Large intestine (tissue), 3 donors: Measurements from ENCODE around the gene ZCCHC7. TPM values are rescaled to one million over a fixed set of nuclear protein-coding genes. Genes with fewer than 3 reads are reported as not detected.

Experiments used
- DNase-seq, 2 donors: peaks; one replicate each; pipeline versions ENCODE4 v3.0.0 to v3.0.0-alpha.2; 2013
- H3K27ac ChIP-seq: one replicate; pipeline ENCODE4 v1.5.1; 2013; ENCODE audit warnings: low read length
- H3K27me3 ChIP-seq: 2 replicates; pipeline ENCODE4 v1.6.1; 2013; ENCODE audit warnings: low read length; ENCODE audit not compliant: control insufficient read depth, insufficient read depth
- H3K36me3 ChIP-seq: 2 replicates; pipeline ENCODE4 v1.6.1; 2013; ENCODE audit warnings: low read length; ENCODE audit not compliant: control insufficient read depth, insufficient read depth
- H3K4me1 ChIP-seq: one replicate; pipeline ENCODE4 v1.6.1; 2013; ENCODE audit warnings: low read length; ENCODE audit not compliant: control insufficient read depth, insufficient read depth
- H3K4me3 ChIP-seq: one replicate; pipeline ENCODE4 v1.5.1; 2013; ENCODE audit warnings: low read length
- H3K9me3 ChIP-seq: one replicate; pipeline ENCODE4 v1.6.1; 2013; ENCODE audit warnings: mild to moderate bottlenecking, low read depth, low read length, moderate library complexity; ENCODE audit not compliant: control insufficient read depth
- WGBS: methylation state at CpG from one replicate; pipeline ENCODE4 v1.1.5; 2013; ENCODE audit warnings: low lambda C conversion rate; ENCODE audit not compliant: insufficient coverage; 5-methylcytosine and 5-hydroxymethylcytosine counted together
- polyA plus RNA-seq: library from polyadenylated mRNA; unstranded; fragments of 120-200 nt; gene quantifications from one replicate; pipeline ENCODE4 v1.2.1, GENCODE V29; 2013

ZCCHC7 gene
- polyA plus RNA-seq, 1 donor: 15.0 TPM

- WGBS: no CpG with 5 or more reads among the region's 3 CpGs
- H3K4me1 ChIP-seq: no peaks in the 10 kb centered on the region
- no peak for DNase-seq
- H3K4me3 ChIP-seq: no peak overlapping the region
- no peaks in the 10 kb centered on the region for H3K27me3 ChIP-seq
- H3K27ac ChIP-seq: no peak overlapping the region
- no peaks in the 10 kb centered on the region for H3K9me3 ChIP-seq
- H3K36me3 ChIP-seq: no peaks in the 10 kb centered on the region
Measured at GRCh38 chr9:37345038-37345437, 224.7 kb downstream of the ZCCHC7 start.

- WGBS: 100% methylated on average over 1 of the region's 3 CpGs
- H3K9me3 ChIP-seq: no peaks in the 10 kb centered on the region
- no peak for DNase-seq
- no peaks in the 10 kb centered on the region for H3K27me3 ChIP-seq
- no peak overlapping the region for H3K27ac ChIP-seq
- H3K36me3 ChIP-seq: peaks cover 3% of the 10 kb centered on the region
- no peaks in the 10 kb centered on the region for H3K4me1 ChIP-seq
- H3K4me3 ChIP-seq: no peak overlapping the region
Measured at GRCh38 chr9:37348917-37349316, 228.5 kb downstream of the ZCCHC7 start.

GRCh38 chr9:37350486-37351190 is 230.3 kb downstream of the ZCCHC7 start:
- H3K36me3 ChIP-seq: peaks cover 9% of the 10 kb centered on the region
- DNase-seq: no peak
- no peak overlapping the region for H3K4me3 ChIP-seq
- no peaks in the 10 kb centered on the region for H3K27me3 ChIP-seq
- no peaks in the 10 kb centered on the region for H3K4me1 ChIP-seq
- no peak overlapping the region for H3K27ac ChIP-seq
- no peaks in the 10 kb centered on the region for H3K9me3 ChIP-seq
- no CpG with 5 or more reads among the region's 2 CpGs for WGBS

- WGBS: 100% methylated on average over 1 of the region's 2 CpGs
- Histone ChIP-seq H3K27me3 (no peaks in the 10 kb centered on the region), H3K9me3 (no peaks in the 10 kb centered on the region), H3K27ac (no peak overlapping the region), H3K4me3 (no peak overlapping the region), H3K36me3 (peaks cover 14% of the 10 kb centered on the region), H3K4me1 (no peaks in the 10 kb centered on the region)
- no peak for DNase-seq
Measured at GRCh38 chr9:37353791-37354190, 233.4 kb downstream of the ZCCHC7 start.

GRCh38 chr9:37362430-37362829 is 242.1 kb downstream of the ZCCHC7 start:
- no peaks in the 10 kb centered on the region for H3K27me3 ChIP-seq
- DNase-seq: peak; percentile 45 to 60
- no peaks in the 10 kb centered on the region for H3K4me1 ChIP-seq
- H3K4me3 ChIP-seq: no peak overlapping the region
- no peaks in the 10 kb centered on the region for H3K9me3 ChIP-seq
- no peaks in the 10 kb centered on the region for H3K36me3 ChIP-seq
- WGBS: 95% methylated on average over 2 of the region's 4 CpGs
- H3K27ac ChIP-seq: no peak overlapping the region

- Histone ChIP-seq H3K27me3 (no peaks in the 10 kb centered on the region), H3K36me3 (no peaks in the 10 kb centered on the region), H3K27ac (no peak overlapping the region), H3K4me3 (no peak overlapping the region), H3K4me1 (no peaks in the 10 kb centered on the region), H3K9me3 (no peaks in the 10 kb centered on the region)
- WGBS: 100% methylated on average over 1 of the region's 4 CpGs
- no peak for DNase-seq
Measured at GRCh38 chr9:37363124-37363523, 242.8 kb downstream of the ZCCHC7 start.

GRCh38 chr9:37364136-37364535 is 243.8 kb downstream of the ZCCHC7 start:
- no peaks in the 10 kb centered on the region for H3K27me3 ChIP-seq
- H3K36me3 ChIP-seq: no peaks in the 10 kb centered on the region
- H3K4me1 ChIP-seq: no peaks in the 10 kb centered on the region
- WGBS: no CpG with 5 or more reads among the region's 4 CpGs
- no peak for DNase-seq
- no peak overlapping the region for H3K4me3 ChIP-seq
- no peaks in the 10 kb centered on the region for H3K9me3 ChIP-seq
- no peak overlapping the region for H3K27ac ChIP-seq

GRCh38 chr9:37364751-37365360 is 244.5 kb downstream of the ZCCHC7 start:
- Histone ChIP-seq H3K4me1 (no peaks in the 10 kb centered on the region), H3K4me3 (no peak overlapping the region), H3K36me3 (no peaks in the 10 kb centered on the region), H3K9me3 (no peaks in the 10 kb centered on the region), H3K27ac (no peak overlapping the region), H3K27me3 (no peaks in the 10 kb centered on the region)
- WGBS: no CpG with 5 or more reads among the region's 4 CpGs
- no peak for DNase-seq

GRCh38 chr9:37369671-37370070 is 249.3 kb downstream of the ZCCHC7 start:
- no peak for DNase-seq
- WGBS: no CpG with 5 or more reads among the region's 5 CpGs
- Histone ChIP-seq H3K4me1 (no peaks in the 10 kb centered on the region), H3K4me3 (no peak overlapping the region), H3K27ac (no peak overlapping the region), H3K9me3 (no peaks in the 10 kb centered on the region), H3K36me3 (no peaks in the 10 kb centered on the region), H3K27me3 (peaks cover 2% of the 10 kb centered on the region)

GRCh38 chr9:37370282-37370681 is 249.9 kb downstream of the ZCCHC7 start:
- no peak for DNase-seq

More at GRCh38 chr9:37370282-37370681, 249.9 kb downstream of the ZCCHC7 start:
- Histone ChIP-seq H3K9me3 (no peaks in the 10 kb centered on the region), H3K4me3 (no peak overlapping the region), H3K36me3 (no peaks in the 10 kb centered on the region), H3K4me1 (no peaks in the 10 kb centered on the region), H3K27ac (no peak overlapping the region), H3K27me3 (peaks cover 2% of the 10 kb centered on the region)
- no CpG with 5 or more reads among the region's 6 CpGs for WGBS
